HG02759 (cell line): ENCODE results near the gene MR1.

Experiments
- ATAC-seq: cut with Tn5 transposase; IDR thresholded peaks from one replicate; pipeline ENCODE4 v1.9.1; 2021; ENCODE audit warnings: mild to moderate bottlenecking, moderate library complexity; ENCODE audit not compliant: unreplicated experiment

Gene MR1

GRCh38 chr1:181105134-181106021 lies 71.6 kb downstream of the MR1 start:
- ATAC-seq: peak; percentile 88

DNA sequence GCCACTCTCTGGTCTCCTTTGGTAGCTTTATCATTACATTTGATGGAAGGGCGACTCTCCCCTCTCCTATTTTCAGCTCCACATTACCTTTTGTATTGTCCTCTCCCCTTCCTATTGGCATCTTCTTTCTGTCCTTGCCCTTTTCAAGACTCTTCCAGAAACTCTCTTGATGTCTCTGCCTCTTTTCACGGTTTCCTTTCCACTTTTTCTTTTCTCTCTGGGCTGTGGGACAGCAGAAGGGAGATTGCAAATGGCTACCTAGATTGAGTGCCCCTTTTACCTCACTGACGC lies 72.2 kb downstream of the MR1 start:
- no peak for ATAC-seq

- ATAC-seq: no peak
Measured at GRCh38 chr1:181106479-181106878, 72.7 kb downstream of the MR1 start.

GRCh38 chr1:181107711-181108110 lies 73.9 kb downstream of the MR1 start:
- no peak for ATAC-seq

DNA sequence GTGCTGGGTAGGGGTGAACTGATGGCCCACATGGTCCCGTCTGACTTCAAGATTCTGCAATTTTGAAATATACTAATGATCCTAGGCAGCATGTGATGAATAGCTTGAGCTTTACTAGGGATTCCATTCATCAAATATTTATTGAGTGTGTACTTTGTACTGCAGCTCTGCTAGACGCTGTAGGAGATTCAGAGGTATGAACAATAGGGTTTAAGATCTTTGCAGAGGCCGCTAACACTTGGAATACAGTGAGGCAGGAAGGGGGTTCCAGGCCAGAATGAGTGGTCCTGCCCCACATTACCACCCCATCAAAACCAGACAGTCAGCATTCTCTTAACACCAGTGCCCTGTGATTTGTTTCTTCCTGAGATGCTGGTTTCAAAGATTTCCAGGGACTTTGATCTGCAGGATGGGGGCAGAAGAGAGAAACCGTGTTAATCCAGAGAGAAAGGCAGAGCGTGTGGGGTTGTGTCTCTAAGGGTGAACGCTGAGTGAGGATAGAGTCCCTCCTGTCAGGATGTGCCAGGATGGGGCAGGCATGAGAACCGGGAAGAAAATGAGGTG lies 74.6 kb downstream of the MR1 start:
- ATAC-seq: no peak

DNA sequence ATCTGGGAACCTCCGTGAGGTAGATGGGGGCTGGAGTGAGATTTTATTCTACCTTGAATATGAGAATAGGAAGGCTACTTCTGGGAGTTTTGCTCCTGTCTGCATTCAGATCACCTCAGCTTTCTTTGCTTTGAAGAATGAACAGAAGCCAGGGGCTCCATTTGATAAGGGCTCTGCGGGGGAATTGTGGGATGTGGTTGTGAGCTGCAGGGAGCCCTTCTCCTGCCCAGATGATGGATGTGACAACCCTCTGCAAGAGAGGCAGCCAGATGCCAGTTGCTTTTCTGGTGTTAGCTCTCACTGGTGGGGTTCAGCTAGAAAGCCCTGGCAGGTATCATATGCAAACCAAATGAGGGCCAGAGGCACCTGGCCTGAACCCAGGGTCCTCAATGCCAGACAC lies 76.2 kb downstream of the MR1 start:
- no peak for ATAC-seq
